RWPE1 (cell line): ENCODE measurements around the gene RUNX1.

Source experiments
- CTCF ChIA-PET: fragments of 350-600 bp; sonication (Branson Sonifier 250); formaldehyde crosslinking; extraction: SDS; loops from one replicate; lab custom pipeline; 2021; lab: Yijun Ruan, JAX
- POLR2A ChIA-PET: fragments of 400-600 bp; formaldehyde crosslinking; extraction: SDS; loops from one replicate; lab custom pipeline; 2020; ENCODE audit warnings: antibody characterized with exemption; ENCODE audit not compliant: low non-redundant PET; lab: Yijun Ruan, JAX
- DNase-seq: peaks from one replicate; pipeline ENCODE4 v3.0.0; 2012; ENCODE audit warnings: low spot score
- H3K27ac ChIP-seq: fragments of 450-650 bp; 2 replicates; pipeline ENCODE4 v1.5.1; 2017
- CTCF ChIP-seq: fragments of 450-650 bp; conservative IDR thresholded peaks from 2 replicates; pipeline ENCODE4 v1.5.1; 2017; ENCODE audit warnings: low read depth, mild to moderate bottlenecking

The RUNX1 gene

DNA sequence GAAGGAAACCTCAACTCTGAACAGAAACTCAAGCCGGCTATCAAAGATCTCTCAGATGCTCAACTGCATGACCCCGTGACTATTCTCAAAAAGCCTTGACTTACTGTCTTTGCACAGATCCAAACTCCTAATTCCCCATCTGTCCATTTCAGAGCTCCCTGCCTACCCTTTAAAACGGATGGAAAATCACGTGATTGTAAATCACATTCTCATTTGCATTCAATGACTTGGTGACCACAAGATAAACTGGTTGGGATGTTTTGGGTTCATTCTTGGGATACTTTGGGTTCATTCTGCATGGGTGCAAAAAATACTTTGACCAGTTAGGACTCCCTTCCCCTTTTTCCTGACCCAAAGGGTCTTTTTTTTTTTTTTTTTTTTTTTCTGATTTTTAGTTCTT, 41.3 kb upstream of the RUNX1 start:
- TF ChIP-seq CTCF = no peak
- H3K27ac ChIP-seq = no peak overlapping the region
- POLR2A ChIA-PET = no interaction called here
- DNase-seq = no peak
- CTCF ChIA-PET = interaction anchor here (0.7 kb wide), 1 partner anchor 10 kb away, joined by 5 read pairs; no protein-coding TSS in a partner anchor

DNA sequence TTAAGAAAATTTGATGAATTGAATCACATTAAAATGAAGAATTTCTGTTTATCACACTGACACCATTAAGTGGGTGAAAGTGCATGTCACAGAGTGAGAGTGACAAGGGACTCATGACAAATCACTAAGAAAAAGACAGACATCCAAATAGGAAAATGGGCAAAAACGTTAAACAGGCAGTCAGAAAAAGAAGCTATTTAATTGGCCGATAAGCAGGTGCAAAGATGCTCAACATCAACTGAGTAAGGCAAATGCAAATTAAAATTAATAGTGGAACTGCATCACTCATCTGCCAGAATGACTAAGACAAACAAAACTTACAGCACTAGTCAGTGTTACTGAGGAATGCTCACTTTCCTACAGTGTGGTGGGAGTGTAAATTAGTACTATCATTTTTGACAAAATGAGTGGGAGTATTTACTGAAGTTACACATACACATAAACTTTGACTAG, 39.2 kb upstream of the RUNX1 start:
- ChIA-PET CTCF (interaction anchor here (0.6 kb wide), 1 partner anchor 11 kb away, joined by 3 read pairs; no protein-coding TSS in a partner anchor), POLR2A (no interaction called here)
- no peak overlapping the region for H3K27ac ChIP-seq
- DNase-seq = no peak
- no peak for TF ChIP-seq CTCF

GRCh38 chr21:35086357-35086756, 37.3 kb upstream of the RUNX1 start:
- DNase-seq = peak; percentile 56
- TF ChIP-seq CTCF = no peak
- ChIA-PET CTCF (interaction anchor here (0.7 kb wide), 1 partner anchor 1290 kb away, joined by 3 read pairs; no protein-coding TSS in a partner anchor), POLR2A (no interaction called here)
- no peak overlapping the region for H3K27ac ChIP-seq

DNA sequence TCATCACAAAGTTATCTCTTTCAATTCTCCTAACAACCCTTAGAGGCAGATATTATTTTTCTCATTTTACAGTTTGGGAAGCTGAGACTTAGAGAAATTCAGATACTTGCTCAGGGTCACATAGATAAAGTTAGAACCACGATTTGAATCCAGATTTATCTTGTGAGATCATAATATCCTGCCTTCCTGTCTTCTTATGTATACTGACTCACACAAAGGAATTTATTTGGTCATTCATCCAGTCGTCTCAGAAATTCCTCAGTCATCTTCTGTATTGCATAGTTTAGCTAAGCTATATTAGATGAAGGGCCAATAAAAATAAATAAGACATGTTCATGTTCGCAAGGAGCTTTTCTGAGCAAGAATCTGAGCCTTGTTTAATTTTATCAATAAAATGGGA, 35.8 kb upstream of the RUNX1 start:
- DNase-seq = peak; percentile 69
- H3K27ac ChIP-seq = no peak overlapping the region
- no peak for TF ChIP-seq CTCF
- POLR2A ChIA-PET = no interaction called here
- CTCF ChIA-PET = interaction anchor here (0.7 to 0.8 kb wide), 2 partner anchors 26 to 264 kb away, joined by 5 read pairs; no protein-coding TSS in a partner anchor

DNA sequence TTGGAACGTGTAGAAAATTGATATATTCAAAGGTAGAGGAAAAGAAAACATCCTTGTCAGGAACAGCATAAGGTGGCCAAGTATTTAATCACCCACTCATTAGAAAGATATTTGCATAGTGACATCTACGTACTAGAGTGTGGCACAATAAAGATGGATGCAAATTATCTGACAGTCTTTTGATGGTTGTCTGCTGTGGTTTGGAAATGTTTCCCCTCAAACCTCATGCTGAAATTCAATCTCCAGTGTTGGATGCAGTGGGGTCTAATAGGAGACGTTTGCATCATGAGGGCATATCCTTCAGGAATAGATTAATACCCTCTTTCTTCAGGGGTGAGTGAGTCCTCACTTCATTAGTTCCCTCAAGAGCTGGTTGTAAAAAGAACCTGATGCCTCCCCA, 34.1 kb upstream of the RUNX1 start:
- POLR2A ChIA-PET = no interaction called here

GRCh38 chr21:35081861-35082260, 32.8 kb upstream of the RUNX1 start:
- DNase-seq = no peak
- ChIA-PET POLR2A (no interaction called here), CTCF (no interaction called here)
- no peak overlapping the region for H3K27ac ChIP-seq
- TF ChIP-seq CTCF = no peak

More for the DNA sequence above, 34.1 kb upstream of the RUNX1 start:
- CTCF ChIA-PET = no interaction called here
- DNase-seq = no peak
- TF ChIP-seq CTCF = no peak
- H3K27ac ChIP-seq = no peak overlapping the region
